SK-N-SH (cell line): Measurements from ENCODE around the gene ECSCR.

Source experiments
- EZH2phosphoT487 ChIP-seq: fragments of 200-600 bp; sonication (generic); IDR thresholded peaks from 2 replicates; pipeline ENCODE4 v1.6.1; 2017; ENCODE audit warnings: low read depth, mixed run types, mild to moderate bottlenecking, antibody characterized with exemption, moderate library complexity, borderline replicate concordance
- MAX ChIP-seq: IDR thresholded peaks from 2 replicates; pipeline ENCODE4 v1.4.0; 2012; ENCODE audit warnings: low read depth
- MXI1 ChIP-seq: IDR thresholded peaks from 2 replicates; pipeline ENCODE4 v1.6.1; 2012; ENCODE audit warnings: mild to moderate bottlenecking, low read depth, low read length, improper control_type of control experiment
- POLR2AphosphoS5 ChIP-seq: IDR thresholded peaks from 2 replicates; pipeline ENCODE4 v1.6.1; 2012; ENCODE audit warnings: low read depth, low read length
- RAD21 ChIP-seq: IDR thresholded peaks from 2 replicates; pipeline ENCODE4 v1.6.1; 2012; ENCODE audit warnings: mild to moderate bottlenecking, low read length
- RCOR1 ChIP-seq: fragments of 150-350 bp; IDR thresholded peaks from 2 replicates; pipeline ENCODE4 v1.6.1; 2017; ENCODE audit warnings: antibody characterized with exemption, low read length
- REST ChIP-seq: IDR thresholded peaks from 2 replicates; pipeline ENCODE4 v1.6.1; 2012; ENCODE audit warnings: mild to moderate bottlenecking, low read depth, low read length, moderate library complexity
- RXRA ChIP-seq: IDR thresholded peaks from 2 replicates; pipeline ENCODE4 v1.4.0; 2012; ENCODE audit warnings: low read depth, mild to moderate bottlenecking, borderline replicate concordance
- TEAD4 ChIP-seq: IDR thresholded peaks from 2 replicates; pipeline ENCODE4 v1.4.0; 2012; ENCODE audit warnings: mild to moderate bottlenecking, borderline replicate concordance; ENCODE audit not compliant: insufficient read depth
- YY1 ChIP-seq: IDR thresholded peaks from 2 replicates; pipeline ENCODE4 v1.4.0; 2012; ENCODE audit warnings: low read depth, mild to moderate bottlenecking
- ZBTB33 ChIP-seq: IDR thresholded peaks from 2 replicates; pipeline ENCODE4 v1.4.0; 2012; ENCODE audit warnings: low read depth, borderline replicate concordance
- TF ChIP-seq, protein P1 (sequence below): fragments of 200-600 bp; sonication (generic); IDR thresholded peaks from 2 replicates; pipeline ENCODE4 v1.6.1; 2017; ENCODE audit warnings: antibody characterized with exemption, mild to moderate bottlenecking, moderate library complexity

- TF ChIP-seq MXI1, result no peak
- no peak for TF ChIP-seq RAD21
- TF ChIP-seq, protein P1, sequence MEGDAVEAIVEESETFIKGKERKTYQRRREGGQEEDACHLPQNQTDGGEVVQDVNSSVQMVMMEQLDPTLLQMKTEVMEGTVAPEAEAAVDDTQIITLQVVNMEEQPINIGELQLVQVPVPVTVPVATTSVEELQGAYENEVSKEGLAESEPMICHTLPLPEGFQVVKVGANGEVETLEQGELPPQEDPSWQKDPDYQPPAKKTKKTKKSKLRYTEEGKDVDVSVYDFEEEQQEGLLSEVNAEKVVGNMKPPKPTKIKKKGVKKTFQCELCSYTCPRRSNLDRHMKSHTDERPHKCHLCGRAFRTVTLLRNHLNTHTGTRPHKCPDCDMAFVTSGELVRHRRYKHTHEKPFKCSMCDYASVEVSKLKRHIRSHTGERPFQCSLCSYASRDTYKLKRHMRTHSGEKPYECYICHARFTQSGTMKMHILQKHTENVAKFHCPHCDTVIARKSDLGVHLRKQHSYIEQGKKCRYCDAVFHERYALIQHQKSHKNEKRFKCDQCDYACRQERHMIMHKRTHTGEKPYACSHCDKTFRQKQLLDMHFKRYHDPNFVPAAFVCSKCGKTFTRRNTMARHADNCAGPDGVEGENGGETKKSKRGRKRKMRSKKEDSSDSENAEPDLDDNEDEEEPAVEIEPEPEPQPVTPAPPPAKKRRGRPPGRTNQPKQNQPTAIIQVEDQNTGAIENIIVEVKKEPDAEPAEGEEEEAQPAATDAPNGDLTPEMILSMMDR, result no peak
- TF ChIP-seq MAX, result no peak
- no peak for TF ChIP-seq RXRA
- TF ChIP-seq RCOR1, result no peak
- no peak for TF ChIP-seq YY1
- no peak for TF ChIP-seq POLR2AphosphoS5
- no peak for TF ChIP-seq REST
- no peak for TF ChIP-seq EZH2phosphoT487
- no peak for TF ChIP-seq ZBTB33
- TF ChIP-seq TEAD4, result no peak
Measured at GRCh38 chr5:139438707-139439012, 23.9 kb downstream of the ECSCR start.
